Left colon (tissue), 2 donors: ENCODE results near the gene WDR59. TPM values are rescaled to one million over a fixed set of nuclear protein-coding genes. Genes with fewer than 3 reads are reported as not detected.
"Not testable (repeated sequence)": the region's sequence is repeated elsewhere in the genome, so short reads cannot be mapped to it uniquely, and the experiment has no call there.

ENCODE experiments used
- ATAC-seq: fragments of 200-7000 bp; cut with Tn5 transposase; one replicate; pipeline ENCODE4 v1.9.1; 2020; ENCODE audit warnings: mild to moderate bottlenecking, moderate library complexity
- DNase-seq, 2 donors: peaks; one replicate each; pipeline ENCODE4 v3.0.0-alpha.2; 2020
- intact Hi-C, 2 donors: fragments of 100-400 bp; cut with DNase I in 1 of 2; cut with micrococcal nuclease in 1 of 2; formaldehyde crosslinking; loops; one replicate each; pipeline versions ENCODE4 v1.11.2 to v1.14.0; 2022; cut with DNase I, micrococcal nuclease
- total RNA-seq, 2 donors: library from RNA; stranded (reverse); fragmentation: NEBNext Ultra II Directional; extraction: Animal tissue kit (Norgen Biotek cat#: 25700); gene quantifications; one replicate each; pipeline ENCODE4 v1.2.1, GENCODE V29; 2021
- donor health status: DM: no; HTN: no; CAD: no.
- donor health status: DM: yes; HTN: yes; CAD: no.

WDR59 gene
- total RNA-seq, 2 donors from 2014 or later: 50.9 to 58.1 TPM

- DNase-seq (no peak), ATAC-seq (no peak)
- intact Hi-C loops: no loop called here
Observed at GRCh38 chr16:74877706-74878105, 107.2 kb downstream of the WDR59 start.

GRCh38 chr16:74874912-74875546, 109.9 kb downstream of the WDR59 start:
- DNase-seq (no peak), ATAC-seq (no peak)
- intact Hi-C loops: no loop called here

GRCh38 chr16:74874123-74874522, 110.8 kb downstream of the WDR59 start:
- intact Hi-C loops: no loop called here
- ATAC-seq: no peak
- DNase-seq: no peak

DNA sequence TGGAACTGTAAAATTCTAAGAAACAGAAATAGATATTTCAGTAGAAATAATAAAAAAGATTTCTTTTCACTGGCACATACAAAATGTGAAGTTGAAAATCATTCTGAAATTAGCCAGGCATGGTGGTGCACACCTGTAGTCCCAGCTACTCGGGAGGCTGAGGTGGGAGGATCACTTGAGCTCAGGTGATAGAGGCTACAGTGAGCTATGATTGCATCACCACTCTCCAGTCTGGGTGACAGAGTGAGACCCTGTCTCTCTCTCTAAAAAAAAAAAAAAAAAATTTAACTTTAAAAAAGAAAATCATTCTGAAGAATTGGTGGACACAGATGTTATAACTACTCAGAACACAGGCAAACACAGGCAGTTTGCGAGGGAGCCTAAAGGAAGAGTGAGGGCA, 112.6 kb downstream of the WDR59 start:
- DNase-seq (no peak), ATAC-seq (no peak)
- intact Hi-C loops: no loop called here

GRCh38 chr16:74871608-74872007, 113.3 kb downstream of the WDR59 start:
- DNase-seq (no peak), ATAC-seq (no peak)
- intact Hi-C loops: no loop called here

DNA sequence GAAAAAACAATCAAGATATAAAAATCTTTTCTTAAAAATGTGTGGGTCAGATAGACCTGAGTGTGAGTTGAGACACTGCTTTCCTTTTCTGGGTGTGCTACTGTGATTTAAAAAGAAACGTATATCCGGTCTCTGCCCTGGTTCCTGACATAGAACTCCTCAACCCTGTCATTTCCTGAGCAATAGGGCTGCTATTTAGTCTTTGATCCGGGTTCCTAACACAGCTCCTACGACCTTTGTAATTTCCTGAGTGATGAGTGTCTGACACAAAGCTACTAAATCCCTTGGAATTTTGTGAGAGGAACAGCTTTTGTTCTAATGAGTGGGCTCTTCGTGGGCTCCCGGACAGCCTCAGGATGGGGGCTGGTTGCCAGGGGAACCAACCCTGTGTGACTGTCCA, 116.4 kb downstream of the WDR59 start:
- intact Hi-C loops: loop anchor here in 1 of 2 donors (10.0 kb wide), 1 partner anchor 154 kb away; no protein-coding TSS in a partner anchor
- ATAC-seq (peak; percentile 92), DNase-seq (no peak)

DNA sequence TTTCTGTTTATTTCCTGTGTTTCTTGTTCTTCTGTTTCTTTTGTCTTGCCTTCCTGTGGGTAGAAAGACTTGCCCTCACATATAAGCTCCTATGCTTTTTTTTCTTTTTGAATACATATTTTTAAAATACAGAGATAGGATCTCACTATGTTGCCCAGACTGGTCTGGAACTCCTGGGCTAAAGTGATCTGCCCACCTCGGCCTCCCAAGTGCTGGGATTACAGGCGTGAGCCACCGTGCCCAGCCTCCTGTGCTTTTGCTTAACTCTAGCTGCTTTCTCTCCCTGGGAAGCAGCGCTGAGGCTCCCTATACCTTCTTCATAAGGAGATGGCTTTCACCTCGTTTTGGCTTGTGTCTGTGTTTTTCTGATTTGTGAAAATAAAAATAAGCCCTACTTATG, 116.9 kb downstream of the WDR59 start:
- intact Hi-C loops: loop anchor here in 1 of 2 donors (10.0 kb wide), 1 partner anchor 153 kb away; no protein-coding TSS in a partner anchor
- DNase-seq: no peak
- ATAC-seq: no peak

DNA sequence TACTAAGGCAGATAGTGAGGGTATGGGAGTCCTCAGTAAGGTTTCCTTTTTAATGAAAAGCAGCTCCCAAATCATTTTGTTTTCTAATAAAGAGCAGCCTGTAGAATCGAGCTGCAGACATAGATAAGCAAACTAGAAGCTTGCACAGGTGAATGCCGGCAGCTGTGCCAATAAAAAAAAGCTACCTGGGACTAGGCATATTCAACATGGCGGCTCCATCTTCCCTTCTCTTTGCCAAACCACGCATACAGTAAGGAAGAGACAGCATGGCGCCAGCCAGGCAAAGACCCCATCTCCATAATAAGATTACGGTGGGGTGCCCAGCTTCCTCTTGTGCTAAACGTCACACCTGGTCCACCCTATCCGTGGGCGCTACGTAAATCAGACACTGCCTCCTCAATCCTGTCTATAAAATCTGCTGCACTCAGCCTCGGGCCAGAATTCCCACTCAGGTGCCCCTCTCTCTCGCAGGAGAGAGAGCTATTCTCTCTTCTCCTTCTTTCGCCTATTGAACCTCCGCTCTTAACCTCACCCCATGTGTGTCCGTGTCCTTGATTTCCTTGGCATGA, 117.6 kb downstream of the WDR59 start:
- DNase-seq: no peak
- intact Hi-C loops: loop anchor here in 1 of 2 donors (10.0 kb wide), 1 partner anchor 153 kb away; no protein-coding TSS in a partner anchor
- ATAC-seq: no peak

GRCh38 chr16:74865922-74866598, 118.9 kb downstream of the WDR59 start:
- DNase-seq: no peak
- intact Hi-C loops: loop anchor here in 1 of 2 donors (10.0 kb wide), 1 partner anchor 151 kb away; no protein-coding TSS in a partner anchor
- no peak for ATAC-seq

DNA sequence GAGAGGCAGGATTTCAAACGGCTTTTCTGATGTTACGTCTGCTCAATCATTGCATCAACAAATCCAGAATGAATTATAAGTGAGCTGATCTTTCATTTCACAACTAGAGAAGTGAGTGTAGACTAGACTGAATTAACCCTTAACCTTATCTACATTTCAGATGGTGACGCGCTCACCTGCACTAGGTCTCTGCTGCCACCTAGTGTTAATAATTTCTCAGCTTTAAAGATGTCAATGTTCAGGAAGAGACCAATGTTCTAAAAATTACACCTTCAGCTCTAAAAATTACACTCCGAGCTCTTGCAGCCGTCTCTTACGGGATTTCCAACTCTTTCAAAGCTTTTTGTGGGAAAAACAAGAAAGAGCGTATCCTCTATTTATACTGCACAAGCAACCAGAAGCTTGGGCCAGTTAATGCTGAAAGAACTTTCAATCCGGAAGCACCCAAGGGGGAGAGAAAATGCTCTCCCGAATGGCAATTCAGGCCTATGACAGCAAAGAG, 122.1 kb downstream of the WDR59 start:
- DNase-seq (no peak), ATAC-seq (peak; percentile 74)
- intact Hi-C loops: loop anchor here (5.0 to 10.0 kb wide), 3 partner anchors 50 to 155 kb away; no protein-coding TSS in a partner anchor

GRCh38 chr16:74852500-74852875, 132.4 kb downstream of the WDR59 start:
- ATAC-seq (peak; percentile 53), DNase-seq (no peak)
- intact Hi-C loops: no loop called here

DNA sequence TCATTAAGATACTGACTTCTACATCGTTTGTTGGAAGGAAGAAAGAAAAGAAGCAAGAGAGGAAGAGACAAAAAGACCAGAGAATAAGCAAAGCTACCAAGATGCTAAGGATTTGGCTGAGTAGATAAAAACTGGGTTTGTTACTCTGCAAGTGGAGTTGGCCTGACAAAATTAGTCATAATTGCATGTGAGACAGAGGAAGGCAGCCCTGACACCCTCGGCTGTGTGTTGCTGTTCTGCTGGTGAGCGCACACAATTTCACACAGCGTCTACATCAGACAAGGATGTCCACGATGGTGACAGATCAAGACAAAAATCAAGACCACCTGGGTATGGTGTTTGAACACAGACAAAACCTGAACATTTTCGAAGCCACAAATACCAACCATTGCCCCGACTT, 134.9 kb downstream of the WDR59 start:
- no peak for ATAC-seq
- intact Hi-C loops: no loop called here
- DNase-seq: no peak

DNA sequence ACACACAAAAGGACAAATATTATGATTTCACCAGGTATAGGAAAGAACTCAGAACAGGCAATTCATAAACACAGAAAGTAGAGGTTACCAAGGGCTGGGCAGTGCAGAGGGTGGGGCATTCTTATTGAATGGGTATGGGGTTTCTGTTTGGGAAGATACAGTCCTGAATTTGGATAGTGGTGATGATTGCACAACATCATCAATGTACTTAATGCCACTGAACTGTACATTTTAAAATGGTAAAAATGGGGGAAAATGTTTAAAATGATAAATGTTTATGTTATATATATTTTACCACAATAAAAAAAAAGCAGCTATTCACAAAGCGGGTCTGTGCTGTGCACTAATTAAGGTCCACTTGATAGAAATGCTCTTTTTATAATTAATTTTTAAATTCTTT, 137.7 kb downstream of the WDR59 start:
- ATAC-seq (no peak), DNase-seq (no peak)
- intact Hi-C loops: no loop called here

GRCh38 chr16:74846714-74847113, 138.2 kb downstream of the WDR59 start:
- intact Hi-C loops: no loop called here
- DNase-seq (no peak), ATAC-seq (no peak)

DNA sequence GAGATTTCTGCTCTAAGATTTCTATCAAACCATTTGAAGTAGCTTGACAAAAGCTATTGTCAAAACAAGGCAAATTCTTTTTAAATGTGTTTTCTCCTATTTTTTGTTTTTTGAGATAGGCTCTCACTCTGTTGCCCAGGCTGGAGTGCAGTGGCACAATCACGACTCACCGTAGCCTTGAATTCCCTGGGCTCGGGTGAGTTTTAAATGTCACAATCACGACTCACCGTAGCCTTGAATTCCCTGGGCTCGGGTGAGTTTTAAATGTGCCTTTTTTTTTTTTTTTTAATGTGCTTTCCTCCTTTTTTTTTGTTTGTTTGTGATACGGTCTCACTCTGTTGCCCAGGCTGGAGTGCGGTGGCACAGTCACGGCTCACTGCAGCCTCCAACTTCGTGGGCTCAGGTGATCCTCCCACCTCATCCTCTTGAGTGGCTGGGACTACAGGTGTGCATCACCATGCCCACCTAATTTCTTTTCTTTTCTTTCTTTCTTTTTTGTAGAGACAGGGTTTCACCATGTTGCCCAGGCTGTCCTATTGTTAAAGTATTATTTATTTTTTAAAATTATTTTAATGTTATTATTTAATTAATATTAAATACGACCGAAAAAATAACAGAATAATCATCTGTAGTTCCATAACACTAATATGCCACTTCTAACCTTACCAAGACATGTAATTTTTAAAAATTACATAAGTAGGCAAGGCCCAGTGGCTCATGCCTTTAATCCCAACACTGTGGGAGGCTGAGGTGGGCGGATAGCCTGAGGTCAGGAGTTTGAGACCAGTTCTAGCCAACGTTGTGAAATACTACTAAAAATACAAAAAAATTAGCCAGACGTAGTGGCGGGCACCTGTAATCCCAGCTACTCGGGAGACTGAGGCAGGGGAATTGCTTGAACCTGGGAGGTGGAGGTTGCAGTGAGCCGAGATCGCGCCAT, 140.6 kb downstream of the WDR59 start:
- DNase-seq (no peak), ATAC-seq (no peak)
- intact Hi-C loops: no loop called here

DNA sequence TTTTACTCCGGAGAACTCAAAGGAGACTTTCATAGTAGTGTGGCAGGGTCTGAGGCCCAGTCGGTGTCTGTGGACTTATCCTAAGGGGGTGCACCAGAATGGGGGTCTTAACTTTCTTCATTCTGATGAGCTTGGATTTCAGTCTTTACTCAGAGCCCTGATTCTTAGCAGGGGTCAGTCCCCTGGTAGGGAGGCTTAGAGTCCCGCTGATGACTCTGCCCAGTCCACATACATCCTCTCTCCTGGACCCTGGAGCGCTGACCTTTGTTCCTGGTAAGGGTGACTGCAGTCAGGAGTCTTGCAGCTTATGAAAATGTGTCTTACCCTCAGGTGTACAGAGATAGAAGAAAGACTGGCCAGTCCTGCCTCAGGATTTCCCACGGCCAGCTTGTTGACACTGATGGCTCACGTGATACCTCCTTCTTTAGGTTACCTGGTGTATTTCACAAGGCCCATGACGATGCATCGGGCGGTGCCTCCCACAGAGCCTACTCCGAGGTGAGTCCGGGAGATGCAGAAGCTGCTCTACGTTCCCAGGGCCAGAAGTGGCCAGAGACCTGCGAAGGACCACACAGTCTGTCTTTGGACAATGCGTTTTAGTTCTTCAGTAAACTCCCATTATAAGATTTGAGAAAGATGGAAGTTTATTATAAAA, 141.4 kb downstream of the WDR59 start:
- DNase-seq, intact Hi-C loops, ATAC-seq: not testable (repeated sequence)

DNA sequence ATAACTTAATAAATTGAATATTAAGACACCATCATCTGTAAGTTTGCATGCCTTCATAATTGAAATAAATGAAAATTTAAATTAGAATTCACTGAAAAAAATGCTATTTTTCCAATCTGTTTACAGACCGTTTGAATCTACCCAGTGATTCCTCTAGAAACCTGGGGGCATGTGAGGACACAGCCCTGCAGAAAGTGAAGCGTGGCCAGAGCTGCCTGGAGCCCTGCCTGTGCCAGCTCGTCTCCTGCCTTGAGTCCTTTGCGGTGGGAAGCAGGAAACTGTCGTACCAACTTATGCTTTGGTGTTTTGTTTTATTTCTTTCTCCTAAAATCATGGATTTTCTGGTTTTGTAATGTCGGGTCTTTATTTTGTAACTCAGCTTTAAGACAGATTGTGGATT, 142.5 kb downstream of the WDR59 start:
- intact Hi-C loops: no loop called here
- DNase-seq (no peak), ATAC-seq (no peak)

- ATAC-seq (no peak), DNase-seq (no peak)
- intact Hi-C loops: no loop called here
Observed at GRCh38 chr16:74841904-74842303, 143.0 kb downstream of the WDR59 start.
